ENCODE results near the gene NEURL1B.

The NEURL1B gene

GRCh38 chr5:172633403-172633970, 7.6 kb upstream of the NEURL1B start:
- no peak for TF ChIP-seq CTCF (IDR thresholded peaks at IDR 0.05; ENCODE audit: insufficient read depth, missing control alignments)
- FAIRE-seq: no peak
- DNase-seq (ENCODE audit: insufficient read length, low spot score): no peak

GRCh38 chr5:172634106-172634899, 6.8 kb upstream of the NEURL1B start:
- no peak for FAIRE-seq
- peak; percentile 7 for DNase-seq (ENCODE audit: insufficient read length, low spot score)
- no peak for TF ChIP-seq CTCF (IDR thresholded peaks at IDR 0.05; ENCODE audit: insufficient read depth, missing control alignments)

- TF ChIP-seq CTCF (IDR thresholded peaks at IDR 0.05; ENCODE audit: insufficient read depth, missing control alignments): no peak
- FAIRE-seq: no peak
- no peak for DNase-seq (ENCODE audit: insufficient read length, low spot score)
Observed at GRCh38 chr5:172635038-172635437, 6.0 kb upstream of the NEURL1B start.

GRCh38 chr5:172636279-172637050, 4.6 kb upstream of the NEURL1B start:
- no peak for TF ChIP-seq CTCF (IDR thresholded peaks at IDR 0.05; ENCODE audit: insufficient read depth, missing control alignments)
- no peak for FAIRE-seq
- peak; percentile 0 for DNase-seq (ENCODE audit: insufficient read length, low spot score)

- FAIRE-seq: no peak
- TF ChIP-seq CTCF (IDR thresholded peaks at IDR 0.05; ENCODE audit: insufficient read depth, missing control alignments): no peak
- DNase-seq (ENCODE audit: insufficient read length, low spot score): peak; percentile 1
Observed at GRCh38 chr5:172637110-172637580, 3.9 kb upstream of the NEURL1B start.

- no peak for FAIRE-seq
- TF ChIP-seq CTCF (IDR thresholded peaks at IDR 0.05; ENCODE audit: insufficient read depth, missing control alignments): no peak
Observed at GRCh38 chr5:172637740-172638139, 3.3 kb upstream of the NEURL1B start.

More at GRCh38 chr5:172637740-172638139, 3.3 kb upstream of the NEURL1B start:
- DNase-seq (ENCODE audit: insufficient read length, low spot score): no peak

All from D721Med (cell line).